Activated T-helper 17 cell treated with anti-CD3 and anti-CD28 coated beads, Interleukin-2, amount 50 U/mL, for 72 hours (primary cell): ENCODE data around the gene ARHGAP15. TPM values are rescaled to one million over a fixed set of nuclear protein-coding genes. Genes with fewer than 3 reads are reported as not detected.
A peak's percentile ranks its signal among the peaks of the same experiment; 100 is the strongest.
"Not testable (repeated sequence)": the region's sequence is repeated elsewhere in the genome, so short reads cannot be mapped to it uniquely, and the experiment has no call there.

Source experiments
- ATAC-seq: fragments of 150-1000 bp; cut with Tn5 transposase; replicated peaks from 2 replicates; pipeline ENCODE4 v1.10.0; 2021; ENCODE audit warnings: mild to moderate bottlenecking, moderate library complexity
- H3K27ac Mint-ChIP-seq: one replicate; pipeline ENCODE4 v1.8.0; 2022; ENCODE audit warnings: mixed read lengths
- H3K27me3 Mint-ChIP-seq: one replicate; pipeline ENCODE4 v1.8.0; 2022; ENCODE audit warnings: mixed read lengths
- H3K36me3 Mint-ChIP-seq: one replicate; pipeline ENCODE4 v1.8.0; 2022; ENCODE audit warnings: low read depth, mild to moderate bottlenecking, mixed read lengths
- H3K4me1 Mint-ChIP-seq: one replicate; pipeline ENCODE4 v1.8.0; 2022; ENCODE audit warnings: mixed read lengths
- H3K4me3 Mint-ChIP-seq: one replicate; pipeline ENCODE4 v1.8.0; 2022; ENCODE audit warnings: mild to moderate bottlenecking, mixed read lengths
- H3K9me3 Mint-ChIP-seq: one replicate; pipeline ENCODE4 v1.8.0; 2022; ENCODE audit warnings: mixed read lengths
- total RNA-seq, 2 donors: library from RNA; stranded (reverse); gene quantifications; one replicate each; pipeline ENCODE4 v1.2.3, GENCODE V29; 2022

Gene ARHGAP15
- 10 to 100 TPM; 93.3 to 98.3 TPM for total RNA-seq

DNA sequence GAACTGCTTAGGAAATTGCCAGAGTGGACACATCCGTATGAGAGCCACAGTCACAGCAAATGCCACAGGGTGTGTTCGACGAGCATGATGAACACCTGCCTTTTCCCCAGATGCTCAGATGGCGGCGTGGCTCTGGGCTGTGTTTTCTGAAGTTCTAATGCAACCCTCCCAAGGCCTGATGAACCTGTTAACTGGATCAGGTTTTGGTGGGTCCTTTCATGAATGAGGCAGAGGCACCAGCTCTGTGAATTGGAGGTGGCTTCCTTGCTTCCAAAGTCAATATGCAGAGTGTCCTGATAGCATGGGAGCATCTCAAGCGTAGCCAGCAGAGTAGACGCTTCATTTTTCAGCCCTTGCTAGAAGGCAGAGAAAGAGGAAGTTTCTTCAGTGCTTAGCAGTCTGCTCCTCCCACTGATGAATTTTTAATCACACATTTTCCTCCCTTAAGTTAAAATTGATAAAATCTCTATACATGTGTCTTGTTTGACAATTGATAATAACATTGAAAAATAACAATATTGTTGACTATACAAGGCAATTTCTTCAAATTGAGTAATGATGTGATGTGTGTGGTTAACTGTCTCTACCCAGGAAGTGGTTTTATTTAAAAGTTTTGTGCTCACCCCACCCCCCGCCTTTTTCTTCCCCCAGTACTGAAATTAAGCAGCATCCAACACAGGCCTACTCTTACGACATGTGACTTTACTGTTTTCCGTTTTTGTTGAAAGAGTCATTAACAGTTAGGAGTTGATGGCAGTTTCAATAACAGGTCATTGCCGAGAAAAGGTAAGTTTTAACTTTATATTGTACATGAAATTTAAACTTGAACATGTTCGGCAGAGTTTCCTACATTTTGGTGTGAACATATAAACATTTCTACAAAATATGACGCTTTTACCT is at the start of gene ARHGAP15:
ARHGAP15 (plus strand) TSS at position 739 of the 900 bp plus-strand sequence.
- peak; percentile 84 for ATAC-seq
- peaks cover 17% of the 10 kb centered on the region for H3K4me1 Mint-ChIP-seq
- H3K9me3 Mint-ChIP-seq = no peaks in the 10 kb centered on the region
- peak within 1 kb of the TSS; percentile 86 for H3K4me3 Mint-ChIP-seq
- H3K27ac Mint-ChIP-seq = peak within 1 kb of the TSS; percentile 97
- peaks cover 24% of the 10 kb centered on the region for H3K36me3 Mint-ChIP-seq
- H3K27me3 Mint-ChIP-seq = no peaks in the 10 kb centered on the region

DNA sequence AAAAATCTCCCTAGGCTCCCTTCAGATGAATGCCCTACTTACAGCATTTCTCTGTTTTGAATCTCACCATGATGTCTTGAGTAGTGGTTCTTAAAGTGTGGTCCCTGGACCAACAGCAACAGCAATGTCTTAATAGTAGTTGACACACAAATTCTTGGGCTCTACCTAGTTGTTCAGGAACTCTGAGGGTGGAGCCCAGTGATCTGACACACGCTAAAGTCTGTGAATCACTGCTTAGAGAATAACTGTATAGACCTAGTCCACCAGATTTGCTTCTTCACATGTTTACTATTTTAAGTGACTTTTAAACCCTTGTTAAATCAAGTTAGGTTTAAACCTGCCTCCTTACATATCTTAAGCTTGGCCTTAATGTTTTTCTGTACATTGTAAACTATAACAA is 47.6 kb upstream of the ARHGAP15 start:
- H3K27me3 Mint-ChIP-seq = no peaks in the 10 kb centered on the region
- H3K4me3 Mint-ChIP-seq = no peak overlapping the region
- H3K4me1 Mint-ChIP-seq = peaks cover 20% of the 10 kb centered on the region
- H3K9me3 Mint-ChIP-seq = peaks cover 3% of the 10 kb centered on the region
- ATAC-seq = no peak
- no peaks in the 10 kb centered on the region for H3K36me3 Mint-ChIP-seq
- no peak overlapping the region for H3K27ac Mint-ChIP-seq

DNA sequence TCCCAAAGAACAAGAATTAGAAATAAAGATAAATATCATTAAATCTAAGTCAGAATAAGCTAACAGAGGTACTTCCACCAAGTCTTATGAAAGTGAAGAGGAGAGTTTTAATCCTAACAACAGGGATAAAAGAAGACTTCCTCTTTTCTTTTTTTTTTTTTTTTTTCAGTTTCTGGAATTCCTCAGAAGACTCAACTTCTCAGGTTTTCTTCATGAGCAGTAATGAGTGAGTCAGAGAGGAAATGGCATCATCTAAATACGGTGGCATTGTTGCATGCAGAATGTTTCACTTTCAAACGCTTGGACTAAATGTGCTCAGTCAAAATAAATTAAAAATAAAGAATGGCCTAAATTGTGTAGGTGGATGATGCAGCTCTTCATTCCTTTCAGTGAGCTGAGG is 45.6 kb upstream of the ARHGAP15 start:
- H3K4me3 Mint-ChIP-seq = peak overlapping the region; percentile 35
- H3K4me1 Mint-ChIP-seq = peaks cover 20% of the 10 kb centered on the region
- H3K27me3 Mint-ChIP-seq = no peaks in the 10 kb centered on the region
- H3K36me3 Mint-ChIP-seq = no peaks in the 10 kb centered on the region
- peaks cover 3% of the 10 kb centered on the region for H3K9me3 Mint-ChIP-seq
- H3K27ac Mint-ChIP-seq = no peak overlapping the region
- peak; percentile 82 for ATAC-seq

DNA sequence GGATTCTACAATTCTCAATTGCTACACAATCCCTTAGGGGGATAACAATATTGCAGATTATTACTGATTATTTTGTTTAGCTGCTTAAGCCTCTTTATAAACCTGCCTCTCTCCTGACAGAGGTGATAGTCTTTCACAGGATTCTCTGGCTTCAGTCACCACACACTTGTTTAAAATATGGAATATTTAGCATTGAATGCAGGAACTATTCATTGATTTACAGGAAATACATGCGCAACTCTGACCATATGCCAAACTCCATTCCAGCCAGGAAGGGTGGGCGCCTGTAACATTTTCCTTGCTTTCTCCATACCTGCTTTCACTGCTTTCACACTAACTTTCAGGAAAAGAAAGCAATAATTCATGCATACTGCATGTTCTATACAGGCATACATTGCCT is 44.8 kb upstream of the ARHGAP15 start:
- H3K4me3 Mint-ChIP-seq = peak overlapping the region; percentile 38
- peaks cover 3% of the 10 kb centered on the region for H3K9me3 Mint-ChIP-seq
- no peaks in the 10 kb centered on the region for H3K36me3 Mint-ChIP-seq
- peaks cover 20% of the 10 kb centered on the region for H3K4me1 Mint-ChIP-seq
- no peak overlapping the region for H3K27ac Mint-ChIP-seq
- no peaks in the 10 kb centered on the region for H3K27me3 Mint-ChIP-seq
- ATAC-seq = no peak

DNA sequence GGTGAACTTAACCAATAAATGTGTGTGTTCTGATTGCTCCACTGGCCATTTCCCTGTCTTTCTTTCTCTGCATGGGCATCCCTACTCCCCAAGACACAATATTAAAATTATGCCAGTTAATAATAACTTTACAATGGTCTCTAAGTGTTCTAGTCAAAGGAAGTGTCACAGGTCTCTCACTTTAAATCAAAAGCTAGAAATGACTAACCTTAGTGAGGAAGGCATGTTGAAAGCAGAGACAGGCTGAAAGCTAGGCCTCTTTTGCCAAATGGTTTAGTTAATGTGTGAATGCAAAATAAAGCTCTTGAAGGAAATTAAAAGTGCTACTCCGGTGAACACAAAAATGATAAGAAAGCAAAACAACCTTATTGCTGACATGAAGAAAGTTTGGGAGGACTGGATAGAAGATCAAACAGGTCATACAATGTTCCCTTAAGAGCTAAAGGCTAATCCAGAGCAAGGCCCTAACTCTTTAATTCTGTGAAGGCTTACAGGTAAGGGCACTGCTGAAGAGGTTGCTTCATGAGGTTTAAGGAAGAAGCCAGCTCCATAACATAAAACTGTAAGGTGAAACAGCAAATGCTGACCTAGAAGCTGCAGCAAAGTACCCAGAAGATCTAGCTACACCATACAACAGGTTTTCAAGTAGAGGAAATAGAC is 44.0 kb upstream of the ARHGAP15 start:
- peaks cover 3% of the 10 kb centered on the region for H3K9me3 Mint-ChIP-seq
- ATAC-seq = peak; percentile 64
- H3K4me1 Mint-ChIP-seq = peaks cover 20% of the 10 kb centered on the region
- no peaks in the 10 kb centered on the region for H3K36me3 Mint-ChIP-seq
- H3K4me3 Mint-ChIP-seq = peak overlapping the region; percentile 38
- no peaks in the 10 kb centered on the region for H3K27me3 Mint-ChIP-seq
- peak overlapping the region; percentile 64 for H3K27ac Mint-ChIP-seq

DNA sequence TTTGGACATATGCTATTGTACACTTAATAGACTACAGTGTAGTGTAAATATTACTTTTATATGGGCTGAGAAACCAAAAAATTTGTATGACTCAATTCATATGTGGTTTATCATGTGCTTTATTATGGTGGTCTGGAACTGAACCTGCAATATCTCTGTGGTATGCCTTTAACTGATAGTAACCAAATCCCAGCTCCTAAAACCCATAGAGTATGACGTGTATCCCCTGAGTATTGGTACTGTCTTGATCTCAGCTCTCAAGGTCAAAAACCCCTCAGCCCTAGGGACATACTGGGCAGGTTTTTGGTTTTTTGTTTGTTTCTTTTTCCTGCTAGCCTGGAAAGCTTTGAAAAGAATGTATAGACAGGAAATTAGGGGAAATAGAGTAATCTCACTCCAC is 42.2 kb upstream of the ARHGAP15 start:
- peaks cover 2% of the 10 kb centered on the region for H3K9me3 Mint-ChIP-seq
- no peak overlapping the region for H3K27ac Mint-ChIP-seq
- no peaks in the 10 kb centered on the region for H3K36me3 Mint-ChIP-seq
- ATAC-seq = peak; percentile 26
- no peak overlapping the region for H3K4me3 Mint-ChIP-seq
- H3K4me1 Mint-ChIP-seq = peaks cover 20% of the 10 kb centered on the region
- no peaks in the 10 kb centered on the region for H3K27me3 Mint-ChIP-seq

DNA sequence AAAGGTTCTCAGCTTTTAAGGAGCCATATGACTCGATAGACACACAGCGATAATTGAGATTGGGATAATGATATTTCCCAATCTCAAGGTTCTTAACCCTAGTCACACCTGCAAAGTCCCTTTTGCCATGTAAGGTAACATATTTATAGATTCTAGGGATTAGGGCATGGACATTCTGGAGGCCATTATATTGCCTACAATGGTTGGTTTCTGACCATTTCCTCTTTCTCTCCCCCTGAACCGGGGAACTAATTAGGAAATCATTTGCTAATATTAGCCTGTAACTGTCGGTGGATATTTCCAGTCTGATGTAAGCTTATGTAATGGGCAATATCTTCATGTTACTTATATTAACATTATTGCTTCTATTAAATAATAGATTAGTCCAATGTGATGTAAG is 40.8 kb upstream of the ARHGAP15 start:
- H3K4me1 Mint-ChIP-seq = peaks cover 20% of the 10 kb centered on the region
- H3K4me3 Mint-ChIP-seq = no peak overlapping the region
- no peak for ATAC-seq
- no peaks in the 10 kb centered on the region for H3K27me3 Mint-ChIP-seq
- no peak overlapping the region for H3K27ac Mint-ChIP-seq
- no peaks in the 10 kb centered on the region for H3K36me3 Mint-ChIP-seq
- H3K9me3 Mint-ChIP-seq = no peaks in the 10 kb centered on the region

DNA sequence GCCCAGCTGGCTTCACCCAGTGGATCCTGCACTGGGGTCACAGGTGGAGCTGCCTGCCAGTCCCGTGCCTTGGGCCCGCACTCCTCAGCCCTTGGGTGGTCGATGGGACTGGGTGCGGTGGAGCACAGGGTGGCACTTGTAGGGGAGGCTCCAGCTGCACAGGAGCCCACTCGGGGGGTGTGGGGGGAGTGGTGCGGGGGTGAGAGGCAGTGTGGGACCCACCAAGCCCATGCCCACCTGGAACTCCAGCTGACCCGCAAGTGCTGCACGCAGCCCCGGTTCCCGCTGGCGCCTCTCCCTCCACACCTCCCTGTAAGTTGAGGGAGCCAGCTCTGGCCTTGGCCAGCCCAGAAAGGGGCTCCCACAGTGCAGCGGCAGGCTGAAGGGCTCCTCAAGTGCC is 39.7 kb upstream of the ARHGAP15 start:
- not testable (repeated sequence) for H3K9me3 Mint-ChIP-seq, ATAC-seq

DNA sequence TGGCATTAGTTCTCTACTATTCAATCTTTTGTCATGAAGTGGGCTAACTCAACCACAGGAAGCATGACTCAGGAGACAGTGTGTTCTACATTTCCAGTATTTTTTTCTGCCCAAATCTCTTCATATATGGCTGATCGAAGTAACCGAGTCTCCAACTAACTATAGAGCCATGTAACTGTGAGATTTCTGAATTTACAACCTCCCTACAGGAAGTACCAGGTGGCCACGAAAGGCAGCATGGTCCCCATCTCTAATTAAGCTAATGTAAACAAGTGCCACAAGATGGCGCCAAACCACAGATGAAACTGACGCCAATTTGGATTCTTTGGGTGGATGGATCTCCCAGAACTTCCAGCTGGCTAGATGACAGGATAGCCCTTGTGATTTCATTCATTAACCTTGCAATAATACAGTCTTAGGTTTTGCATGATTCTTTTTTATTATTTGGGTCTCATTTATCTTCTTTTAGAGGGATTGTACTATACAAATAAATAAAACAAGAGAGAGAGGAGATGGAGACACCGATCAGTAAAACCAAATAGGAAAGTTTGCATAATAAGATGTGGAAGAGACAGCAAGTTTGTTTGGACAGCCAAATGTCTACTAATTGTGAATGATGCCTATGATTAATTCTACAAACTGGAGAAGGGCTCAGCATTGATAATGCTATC is 18.3 kb upstream of the ARHGAP15 start:
- Mint-ChIP-seq H3K27ac (peak overlapping the region; percentile 81), H3K36me3 (no peaks in the 10 kb centered on the region), H3K27me3 (no peaks in the 10 kb centered on the region), H3K4me1 (peaks cover 9% of the 10 kb centered on the region), H3K4me3 (peak overlapping the region; percentile 73), H3K9me3 (no peaks in the 10 kb centered on the region)
- peak; percentile 82 for ATAC-seq

More for the DNA sequence above, 39.7 kb upstream of the ARHGAP15 start:
- not testable (repeated sequence) for H3K4me3 Mint-ChIP-seq, H3K27me3 Mint-ChIP-seq, H3K36me3 Mint-ChIP-seq, H3K27ac Mint-ChIP-seq
- H3K4me1 Mint-ChIP-seq = peaks cover 14% of the 10 kb centered on the region

DNA sequence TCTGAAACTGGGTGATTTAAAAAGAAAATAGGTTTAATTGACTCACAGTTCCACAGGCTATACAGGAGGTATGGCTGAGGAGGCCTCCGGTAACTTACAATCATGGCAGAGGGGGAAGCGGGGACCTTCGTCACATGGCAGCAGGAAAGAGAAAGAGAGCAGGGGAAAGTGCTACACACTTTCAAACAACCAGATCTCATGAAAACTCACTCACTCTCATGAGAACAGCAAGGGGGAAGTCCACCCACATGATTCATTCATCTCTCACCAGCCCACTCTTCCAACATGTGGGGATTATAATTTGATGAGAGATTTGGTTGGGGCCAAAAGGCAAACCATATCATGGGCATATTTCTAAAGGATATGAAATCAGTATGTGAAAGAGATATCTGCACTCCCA is 12.0 kb upstream of the ARHGAP15 start:
- peaks cover 19% of the 10 kb centered on the region for H3K4me1 Mint-ChIP-seq
- no peaks in the 10 kb centered on the region for H3K27me3 Mint-ChIP-seq
- peaks cover 7% of the 10 kb centered on the region for H3K9me3 Mint-ChIP-seq
- H3K27ac Mint-ChIP-seq = peak overlapping the region; percentile 5
- ATAC-seq = peak; percentile 67
- peak overlapping the region; percentile 38 for H3K4me3 Mint-ChIP-seq
- no peaks in the 10 kb centered on the region for H3K36me3 Mint-ChIP-seq

DNA sequence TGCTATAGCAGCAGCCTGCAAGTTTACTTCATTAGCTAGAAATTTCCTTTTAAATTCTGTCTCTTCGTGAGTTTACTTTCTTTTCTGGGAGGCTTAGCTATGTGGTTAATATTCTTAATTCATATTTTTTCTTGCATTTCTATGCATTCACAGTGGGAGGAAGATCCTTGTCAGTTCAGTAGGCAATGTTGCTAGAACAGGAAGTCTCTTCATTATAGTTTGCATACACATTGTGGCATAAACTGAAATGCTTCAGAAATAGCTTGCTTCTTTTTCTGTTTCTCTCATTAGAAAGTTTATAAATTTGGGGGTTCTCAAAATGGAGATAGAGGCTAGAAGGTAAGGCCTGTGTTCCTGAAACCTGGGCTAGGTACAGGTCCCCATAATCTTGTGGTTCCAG is 8.1 kb upstream of the ARHGAP15 start:
- Mint-ChIP-seq H3K27me3 (no peaks in the 10 kb centered on the region), H3K9me3 (peaks cover 7% of the 10 kb centered on the region), H3K27ac (no peak overlapping the region), H3K4me1 (peaks cover 19% of the 10 kb centered on the region), H3K4me3 (no peak overlapping the region), H3K36me3 (no peaks in the 10 kb centered on the region)
- no peak for ATAC-seq

DNA sequence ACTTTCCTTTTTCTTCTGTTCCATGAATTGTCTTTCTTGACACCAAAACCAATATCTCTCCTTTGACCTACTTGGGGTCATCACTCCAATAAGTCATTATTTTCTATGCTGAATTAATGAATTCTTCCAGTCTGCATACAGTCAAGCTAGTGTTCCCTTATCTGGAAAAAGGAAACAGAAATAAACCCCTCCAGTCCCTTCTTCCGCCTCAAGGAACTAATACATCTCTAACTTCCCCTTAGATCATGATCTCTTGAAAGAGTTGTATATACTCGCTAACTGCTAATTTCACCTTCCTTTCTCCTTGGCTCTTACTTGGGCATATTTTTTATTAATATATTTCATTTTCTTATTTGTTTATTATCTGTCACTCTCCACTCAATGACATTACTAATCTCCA is 7.3 kb upstream of the ARHGAP15 start:
- Mint-ChIP-seq H3K4me3 (no peak overlapping the region), H3K4me1 (peaks cover 18% of the 10 kb centered on the region), H3K36me3 (no peaks in the 10 kb centered on the region), H3K27ac (no peak overlapping the region), H3K9me3 (peaks cover 6% of the 10 kb centered on the region), H3K27me3 (no peaks in the 10 kb centered on the region)
- no peak for ATAC-seq

DNA sequence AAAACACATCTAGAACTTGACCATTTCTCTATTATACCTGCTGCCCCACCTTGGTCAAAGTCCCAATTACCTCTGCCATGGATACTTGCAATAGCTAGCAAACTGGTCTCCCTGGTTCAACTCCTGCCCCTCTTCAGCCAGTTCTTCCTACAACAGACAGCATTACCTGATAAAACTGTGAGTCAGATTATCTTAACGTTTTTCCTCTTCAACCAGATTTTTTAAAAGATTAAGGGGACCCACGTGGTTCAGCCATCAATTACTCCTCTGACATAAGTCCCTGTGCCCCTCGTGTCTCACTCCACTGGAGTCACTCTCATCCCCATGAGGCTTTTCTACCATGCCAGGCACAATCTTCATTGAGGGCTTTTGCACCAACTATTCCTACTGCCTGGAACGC is 5.3 kb upstream of the ARHGAP15 start:
- H3K27ac Mint-ChIP-seq = no peak overlapping the region
- H3K36me3 Mint-ChIP-seq = peaks cover 2% of the 10 kb centered on the region
- ATAC-seq = no peak
- no peaks in the 10 kb centered on the region for H3K9me3 Mint-ChIP-seq
- no peaks in the 10 kb centered on the region for H3K27me3 Mint-ChIP-seq
- no peak overlapping the region for H3K4me3 Mint-ChIP-seq
- H3K4me1 Mint-ChIP-seq = peaks cover 2% of the 10 kb centered on the region

DNA sequence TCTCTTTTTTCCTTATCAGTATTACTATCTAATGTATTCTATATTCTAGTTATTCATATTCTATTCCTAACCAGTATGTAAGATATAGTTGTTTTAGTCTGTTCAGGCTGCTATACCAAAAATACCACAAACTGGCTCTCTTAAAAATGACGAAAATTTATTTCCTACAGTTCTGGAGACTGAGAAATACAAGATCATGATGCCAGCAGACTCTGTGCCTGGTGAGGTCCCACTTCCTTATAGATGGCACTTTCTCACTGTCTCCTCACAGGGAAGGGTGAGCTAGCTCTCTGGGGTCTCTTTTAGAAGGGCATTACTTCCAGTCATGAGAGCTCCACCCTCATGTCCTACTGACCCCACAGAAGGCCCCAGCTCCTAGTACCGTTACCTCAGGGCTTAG is 4.8 kb upstream of the ARHGAP15 start:
- no peaks in the 10 kb centered on the region for H3K27me3 Mint-ChIP-seq
- H3K4me1 Mint-ChIP-seq = no peaks in the 10 kb centered on the region
- no peaks in the 10 kb centered on the region for H3K9me3 Mint-ChIP-seq
- H3K36me3 Mint-ChIP-seq = peaks cover 8% of the 10 kb centered on the region
- ATAC-seq = no peak
- no peak overlapping the region for H3K4me3 Mint-ChIP-seq
- no peak overlapping the region for H3K27ac Mint-ChIP-seq
